Suprapubic skin (tissue), 4 donors: Measurements from ENCODE around the gene TSKU. TPM values are rescaled to one million over a fixed set of nuclear protein-coding genes. Genes with fewer than 3 reads are reported as not detected.

Experiments used
- DNase-seq, 2 donors: peaks; one replicate each; pipeline ENCODE4 v3.0.0-alpha.2; 2019; ENCODE audit warnings: low spot score in 2 of 2
- H3K27ac ChIP-seq: fragments of 200-600 bp; sonication (generic); one replicate; pipeline ENCODE4 v1.5.1; 2019
- H3K27me3 ChIP-seq: fragments of 200-600 bp; sonication (generic); one replicate; pipeline ENCODE4 v1.5.1; 2019
- H3K36me3 ChIP-seq: fragments of 200-600 bp; sonication (generic); one replicate; pipeline ENCODE4 v1.5.1; 2019
- H3K4me1 ChIP-seq: fragments of 200-600 bp; sonication (generic); one replicate; pipeline ENCODE4 v1.5.1; 2019
- H3K4me3 ChIP-seq: fragments of 200-600 bp; sonication (generic); one replicate; pipeline ENCODE4 v1.5.1; 2019; ENCODE audit warnings: mild to moderate bottlenecking
- H3K9me3 ChIP-seq: fragments of 200-600 bp; sonication (generic); one replicate; pipeline ENCODE4 v1.5.1; 2019
- CTCF ChIP-seq, 2 donors: fragments of 200-600 bp in 1 of 2; fragments of 450-650 bp in 1 of 2; sonication (generic) in 1 of 2; IDR thresholded peaks; one replicate each; pipeline ENCODE4 v1.5.1; 2016 to 2019; ENCODE audit warnings: antibody characterized with exemption in 2 of 2, mild to moderate bottlenecking in 1 of 2, moderate library complexity in 1 of 2
- EP300 ChIP-seq: sonication (generic); formaldehyde crosslinking; IDR thresholded peaks from one replicate; pipeline ENCODE4 v1.6.1; 2017; ENCODE audit warnings: antibody characterized with exemption
- POLR2A ChIP-seq, 2 donors: fragments of 450-650 bp; IDR thresholded peaks; one replicate each; pipeline ENCODE4 v1.6.1; 2017; ENCODE audit warnings: antibody characterized with exemption in 2 of 2, mild to moderate bottlenecking in 2 of 2, moderate library complexity in 2 of 2
- POLR2AphosphoS5 ChIP-seq, 3 donors: sonication (generic); formaldehyde crosslinking; IDR thresholded peaks; one replicate each; pipeline ENCODE4 v1.6.1; 2017; ENCODE audit warnings: antibody characterized with exemption in 3 of 3
- WGBS: methylation state at CpG from one replicate; pipeline ENCODE4 v1.1.5; 2018; 5-methylcytosine and 5-hydroxymethylcytosine counted together
- total RNA-seq, 4 donors: library from RNA; depleted of rRNA; stranded (reverse); fragments of >200 nt; gene quantifications; one replicate each; pipeline ENCODE4 v1.1.0, GENCODE V29; 2016

Gene TSKU
- total RNA-seq, 4 donors from 2014 or later: 85.5 to 155 (median 128) TPM

- Histone ChIP-seq H3K4me3 (no peak overlapping the region), H3K9me3 (no peaks in the 10 kb centered on the region), H3K27ac (no peak overlapping the region), H3K27me3 (no peaks in the 10 kb centered on the region), H3K4me1 (peaks cover 18% of the 10 kb centered on the region), H3K36me3 (no peaks in the 10 kb centered on the region)
- DNase-seq: no peak
- 47% methylated on average over 9 of the region's 9 CpGs for WGBS
- TF ChIP-seq EP300 (no peak), POLR2A (IDR thresholded peaks at IDR 0.05) (no peak), POLR2AphosphoS5 (IDR thresholded peaks at IDR 0.05) (no peak), CTCF (IDR thresholded peaks at IDR 0.05) (no peak)
Measured at GRCh38 chr11:76830639-76831327, 47.6 kb downstream of the TSKU start.

- H3K36me3 ChIP-seq: no peaks in the 10 kb centered on the region
- H3K4me1 ChIP-seq: peaks cover 23% of the 10 kb centered on the region
- no peak overlapping the region for H3K27ac ChIP-seq
- H3K4me3 ChIP-seq: no peak overlapping the region
- DNase-seq: no peak
- TF ChIP-seq POLR2A (IDR thresholded peaks at IDR 0.05) (no peak), EP300 (no peak), CTCF (IDR thresholded peaks at IDR 0.05) (no peak), POLR2AphosphoS5 (IDR thresholded peaks at IDR 0.05) (no peak)
- no peaks in the 10 kb centered on the region for H3K27me3 ChIP-seq
- no peaks in the 10 kb centered on the region for H3K9me3 ChIP-seq
- WGBS: 94% methylated on average over 4 of the region's 4 CpGs
Measured at GRCh38 chr11:76831686-76832310, 48.6 kb downstream of the TSKU start.

- Histone ChIP-seq H3K4me1 (peaks cover 29% of the 10 kb centered on the region), H3K27me3 (no peaks in the 10 kb centered on the region), H3K36me3 (no peaks in the 10 kb centered on the region), H3K9me3 (no peaks in the 10 kb centered on the region), H3K4me3 (no peak overlapping the region), H3K27ac (no peak overlapping the region)
- TF ChIP-seq EP300 (no peak), POLR2AphosphoS5 (IDR thresholded peaks at IDR 0.05) (no peak), POLR2A (IDR thresholded peaks at IDR 0.05) (no peak), CTCF (IDR thresholded peaks at IDR 0.05) (no peak)
- no peak for DNase-seq
Measured at GRCh38 chr11:76832361-76832760, 49.2 kb downstream of the TSKU start.

- WGBS: 85% methylated on average over 3 of the region's 3 CpGs
Measured at GRCh38 chr11:76834151-76834550, 51.0 kb downstream of the TSKU start.

GRCh38 chr11:76835036-76835435 is 51.9 kb downstream of the TSKU start:
- no peak overlapping the region for H3K4me3 ChIP-seq
- WGBS: 61% methylated on average over 2 of the region's 2 CpGs

More at GRCh38 chr11:76834151-76834550, 51.0 kb downstream of the TSKU start:
- peaks cover 42% of the 10 kb centered on the region for H3K4me1 ChIP-seq
- no peak overlapping the region for H3K4me3 ChIP-seq
- H3K27ac ChIP-seq: no peak overlapping the region
- no peaks in the 10 kb centered on the region for H3K9me3 ChIP-seq
- no peak for DNase-seq
- H3K27me3 ChIP-seq: no peaks in the 10 kb centered on the region
- TF ChIP-seq POLR2A (IDR thresholded peaks at IDR 0.05): no peak
- no peak for TF ChIP-seq EP300
- no peak for TF ChIP-seq POLR2AphosphoS5 (IDR thresholded peaks at IDR 0.05)
- no peaks in the 10 kb centered on the region for H3K36me3 ChIP-seq

More at GRCh38 chr11:76835036-76835435, 51.9 kb downstream of the TSKU start:
- no peak for TF ChIP-seq POLR2AphosphoS5 (IDR thresholded peaks at IDR 0.05)
- no peak for TF ChIP-seq CTCF (IDR thresholded peaks at IDR 0.05)
- no peak for TF ChIP-seq EP300
- TF ChIP-seq POLR2A (IDR thresholded peaks at IDR 0.05): no peak
- H3K36me3 ChIP-seq: no peaks in the 10 kb centered on the region
- DNase-seq: no peak
- H3K4me1 ChIP-seq: peaks cover 42% of the 10 kb centered on the region
- H3K9me3 ChIP-seq: no peaks in the 10 kb centered on the region
- no peak overlapping the region for H3K27ac ChIP-seq
- H3K27me3 ChIP-seq: no peaks in the 10 kb centered on the region
